GM18526 (cell line): ENCODE data around the gene HPX.
A peak's percentile ranks its signal among the peaks of the same experiment; 100 is the strongest.

Experiments used
- POLR2A ChIP-seq: IDR thresholded peaks from 3 replicates; pipeline ENCODE4 v1.6.1; 2011; ENCODE audit not compliant: insufficient read length; ENCODE audit errors: extremely low read depth

HPX gene

GRCh38 chr11:6440906-6441358, at the start of gene HPX:
Gene HPX (minus strand): TSS chr11:6440987. CDS start chr11:6440963, 24 bp downstream.
- no peak for TF ChIP-seq POLR2A

- TF ChIP-seq POLR2A, result no peak
Observed at GRCh38 chr11:6489306-6489705, 48.5 kb upstream of the HPX start.

GRCh38 chr11:6488821-6489220, 48.0 kb upstream of the HPX start:
- TF ChIP-seq POLR2A, result no peak

GRCh38 chr11:6488342-6488741, 47.6 kb upstream of the HPX start:
- no peak for TF ChIP-seq POLR2A

- no peak for TF ChIP-seq POLR2A
Observed at GRCh38 chr11:6486938-6487337, 46.2 kb upstream of the HPX start.

GRCh38 chr11:6486256-6486655, 45.5 kb upstream of the HPX start:
- TF ChIP-seq POLR2A, result no peak

GRCh38 chr11:6485661-6486060, 44.9 kb upstream of the HPX start:
- TF ChIP-seq POLR2A, result peak; percentile 21

GRCh38 chr11:6483015-6483414, 42.2 kb upstream of the HPX start:
- TF ChIP-seq POLR2A, result no peak

GRCh38 chr11:6482441-6482840, 41.7 kb upstream of the HPX start:
- no peak for TF ChIP-seq POLR2A

GRCh38 chr11:6481924-6482275, 41.1 kb upstream of the HPX start:
- no peak for TF ChIP-seq POLR2A

GRCh38 chr11:6481012-6481923, 40.5 kb upstream of the HPX start, which contains the start of the genes ARFIP2 and TIMM10B:
Gene ARFIP2 (minus strand): TSS chr11:6481331. CDS start chr11:6480421, 910 bp downstream.
Gene TIMM10B (plus strand): TSS chr11:6481501. CDS start chr11:6481517, 16 bp downstream.
- TF ChIP-seq POLR2A, result peak; percentile 95

- TF ChIP-seq POLR2A, result no peak
Observed at GRCh38 chr11:6480299-6480914, 39.6 kb upstream of the HPX start.

GRCh38 chr11:6476571-6476970, 35.8 kb upstream of the HPX start:
- TF ChIP-seq POLR2A, result no peak

GRCh38 chr11:6475936-6476335, 35.1 kb upstream of the HPX start:
- no peak for TF ChIP-seq POLR2A

- TF ChIP-seq POLR2A, result no peak
Observed at GRCh38 chr11:6474806-6475500, 34.2 kb upstream of the HPX start.

GRCh38 chr11:6474413-6474792, 33.6 kb upstream of the HPX start:
- TF ChIP-seq POLR2A, result no peak
